NCI-H1417 treated with DMSO at 0.1 percent for 48 hours (cell line): ENCODE measurements around the gene SETD1A.
A peak's percentile ranks its signal among the peaks of the same experiment; 100 is the strongest.

Source experiments
- DNase-seq: peaks from one replicate; lab custom pipeline; 2025; lab: John Stamatoyannopoulos, UW

The SETD1A gene

GRCh38 chr16:30957456-30958174 lies at the start of gene SETD1A:
Gene SETD1A (plus strand): TSS chr16:30957754. CDS start chr16:30958732, 978 bp downstream.
- DNase-seq: peak; percentile 51

GRCh38 chr16:30910427-30911029 lies 47.0 kb upstream of the SETD1A start:
- no peak for DNase-seq

DNA sequence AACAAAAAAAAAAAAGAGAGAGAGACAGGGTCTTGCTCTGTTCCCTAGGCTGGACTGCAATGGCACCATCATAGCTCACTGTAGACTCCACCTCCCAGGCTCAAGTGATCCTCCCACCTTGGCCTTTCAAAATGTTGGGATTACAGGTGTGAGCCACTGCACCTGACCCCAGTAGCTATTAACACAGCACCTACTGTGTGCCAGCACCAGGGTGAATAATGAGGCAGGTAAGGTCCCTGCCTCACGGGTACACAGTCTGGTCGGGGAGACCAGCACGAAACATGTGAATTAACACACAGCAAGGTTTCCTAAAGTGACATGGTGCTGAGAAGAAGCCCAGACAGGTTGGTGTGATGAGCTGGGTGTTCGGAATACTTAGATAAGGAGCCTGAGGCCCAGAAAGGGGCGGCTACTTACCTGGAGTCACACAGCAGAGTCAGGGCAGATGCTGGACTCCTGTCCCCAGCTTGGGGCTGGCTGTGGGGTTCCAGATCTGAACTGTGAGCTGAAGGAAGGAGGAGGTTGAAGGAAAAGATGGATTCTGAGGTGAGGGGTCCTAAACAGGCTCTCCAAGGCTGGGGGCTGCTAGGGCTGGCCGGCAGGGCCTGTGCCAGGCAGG lies 44.7 kb upstream of the SETD1A start:
- no peak for DNase-seq

DNA sequence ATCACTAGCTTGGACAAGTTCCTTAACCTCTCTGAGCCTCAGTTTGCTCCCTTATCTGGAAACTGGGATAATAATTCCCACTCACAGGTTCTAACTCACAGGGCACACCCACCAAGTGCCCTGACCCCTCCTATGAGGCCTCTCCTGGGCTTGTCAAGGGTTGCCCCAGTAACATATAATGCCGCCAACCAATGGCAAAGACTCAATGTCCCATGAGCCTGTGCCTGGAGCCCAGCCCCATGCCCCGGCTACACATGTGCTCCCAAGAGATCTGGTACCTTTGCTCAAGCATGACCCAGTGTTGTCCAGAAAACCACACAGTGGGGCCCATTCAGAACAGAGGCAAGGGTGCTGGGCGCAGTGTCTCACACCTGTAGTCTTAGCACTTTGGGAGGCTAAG lies 42.7 kb upstream of the SETD1A start:
- DNase-seq: no peak

DNA sequence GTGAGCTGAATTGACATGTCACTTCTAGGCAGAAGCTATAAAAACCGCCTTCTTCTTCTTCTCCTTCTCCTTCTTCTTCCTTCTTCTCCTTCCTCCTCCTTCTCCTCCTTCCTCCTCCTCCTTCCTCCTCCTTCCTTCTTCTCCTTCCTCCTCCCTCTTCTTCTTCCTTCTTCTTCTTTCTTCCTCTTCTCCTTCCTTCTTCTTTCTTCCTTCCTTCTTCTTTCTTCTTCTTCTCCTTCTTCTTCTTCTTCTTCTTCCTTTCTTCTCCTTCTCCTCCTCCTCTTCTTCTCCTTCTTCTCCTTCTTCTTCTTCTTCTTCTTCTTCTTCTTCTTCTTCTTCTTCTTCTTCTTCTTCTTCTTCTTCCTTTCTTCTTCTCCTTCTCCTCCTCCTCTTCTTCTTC lies 38.9 kb upstream of the SETD1A start:
- no peak for DNase-seq

GRCh38 chr16:30920891-30921290 lies 36.7 kb upstream of the SETD1A start:
- no peak for DNase-seq

- no peak for DNase-seq
These were observed 36.2 kb upstream of the SETD1A start for GRCh38 chr16:30921459-30921747.

DNA sequence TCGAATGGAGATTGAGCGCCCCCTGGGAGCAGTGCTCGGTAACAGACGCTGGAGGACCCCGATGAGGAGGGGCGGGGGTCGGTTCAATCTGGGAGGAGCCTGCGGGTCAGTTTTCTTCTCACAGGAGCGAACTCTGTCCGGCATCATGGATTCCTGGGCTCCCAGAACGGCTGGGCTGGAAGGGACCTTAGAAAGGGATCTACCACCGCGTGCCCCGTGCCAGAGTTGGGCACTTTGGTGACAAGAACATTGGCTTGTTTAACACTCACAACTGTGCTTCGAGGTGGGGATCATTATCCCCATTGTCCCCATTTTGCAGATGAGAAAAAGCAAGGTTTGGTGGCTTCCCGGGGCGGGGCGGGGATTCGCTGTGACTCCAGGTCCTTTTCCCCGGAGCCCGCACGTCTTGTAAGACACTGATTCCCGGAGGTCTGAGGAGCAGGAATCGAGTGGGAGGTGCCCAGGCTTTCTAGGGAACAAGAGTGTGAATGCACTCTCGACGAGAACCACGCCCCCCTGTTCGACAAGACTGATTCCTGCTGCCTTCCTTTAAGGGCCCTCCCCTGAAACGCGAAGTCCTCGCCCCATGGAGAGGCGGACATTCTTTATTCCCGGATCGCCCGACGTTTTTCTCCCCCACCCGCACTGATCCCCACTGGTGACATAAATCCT lies 35.7 kb upstream of the SETD1A start:
- DNase-seq: peak; percentile 23

- peak; percentile 95 for DNase-seq
These were observed 35.1 kb upstream of the SETD1A start for GRCh38 chr16:30922420-30922959.

- peak; percentile 99 for DNase-seq
These were observed 34.5 kb upstream of the SETD1A start for GRCh38 chr16:30922960-30923535.

DNA sequence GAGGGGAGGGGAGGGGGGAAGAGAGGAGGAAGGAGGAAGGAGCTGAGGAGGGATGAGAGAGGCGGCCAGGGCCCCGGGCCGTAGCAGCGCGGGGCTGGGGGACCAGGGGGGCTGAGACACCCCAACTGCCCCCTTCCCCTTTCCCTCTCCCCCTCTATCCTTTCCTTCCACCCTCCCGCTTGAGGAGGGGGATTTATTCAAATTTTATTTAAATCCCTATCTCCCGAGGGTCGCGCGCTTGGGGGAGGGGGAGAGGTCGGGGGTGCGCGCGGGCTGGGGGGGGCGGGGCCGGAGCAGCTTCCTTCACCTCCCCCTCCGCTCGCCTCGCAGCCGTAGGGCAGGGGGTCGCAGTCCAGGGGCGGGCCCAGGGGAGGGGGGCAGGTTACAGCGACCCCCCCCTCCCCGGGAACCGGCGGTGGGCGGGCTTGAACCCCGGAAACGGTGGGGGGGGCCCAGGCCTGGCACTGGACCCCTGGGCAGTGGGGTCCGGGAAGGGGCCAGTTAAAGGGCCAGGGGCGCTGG lies 33.9 kb upstream of the SETD1A start, which contains the start of gene FBXL19:
TSS of gene FBXL19 (plus strand) at position 19 of the 522 bp plus-strand sequence. CDS start 2,183 bp downstream, outside the sequence.
- no peak for DNase-seq

- DNase-seq: no peak
These were observed 33.3 kb upstream of the SETD1A start for GRCh38 chr16:30924076-30924912.

DNA sequence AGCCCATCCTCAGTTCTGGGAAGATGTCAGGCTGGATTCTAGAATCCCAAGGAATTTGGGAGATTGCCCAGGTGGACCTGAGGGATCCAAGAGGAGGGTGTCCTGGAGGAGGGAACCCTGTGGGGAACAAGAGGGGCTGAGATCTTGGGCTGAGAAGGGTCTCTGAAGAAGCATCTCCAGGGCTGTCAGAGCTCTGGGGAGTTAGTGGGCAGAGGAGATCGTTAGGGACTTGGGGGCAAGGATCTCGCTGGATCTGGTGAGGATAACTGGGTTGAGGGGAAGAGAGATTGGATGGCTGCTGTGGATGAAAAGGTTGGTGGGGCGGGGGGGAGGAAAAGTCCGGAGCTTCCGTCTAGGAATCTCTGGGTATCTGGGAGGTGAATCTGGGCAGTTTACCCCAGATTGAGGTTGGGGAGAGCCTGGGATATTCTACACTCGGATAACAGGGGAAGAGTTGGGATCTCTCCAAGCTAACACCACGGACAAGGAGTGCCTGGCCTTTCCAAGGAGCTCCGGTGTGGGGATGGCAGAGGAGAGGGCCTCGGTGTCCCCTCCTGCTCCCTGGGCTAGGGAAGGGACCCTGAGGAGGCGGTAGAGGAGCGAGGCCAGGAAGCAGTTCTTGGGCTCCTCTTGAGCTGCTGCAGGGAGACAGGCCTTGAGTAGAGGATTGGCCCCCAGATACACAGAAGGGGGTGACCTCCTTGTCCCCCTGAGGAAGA lies 32.5 kb upstream of the SETD1A start:
- DNase-seq: no peak

DNA sequence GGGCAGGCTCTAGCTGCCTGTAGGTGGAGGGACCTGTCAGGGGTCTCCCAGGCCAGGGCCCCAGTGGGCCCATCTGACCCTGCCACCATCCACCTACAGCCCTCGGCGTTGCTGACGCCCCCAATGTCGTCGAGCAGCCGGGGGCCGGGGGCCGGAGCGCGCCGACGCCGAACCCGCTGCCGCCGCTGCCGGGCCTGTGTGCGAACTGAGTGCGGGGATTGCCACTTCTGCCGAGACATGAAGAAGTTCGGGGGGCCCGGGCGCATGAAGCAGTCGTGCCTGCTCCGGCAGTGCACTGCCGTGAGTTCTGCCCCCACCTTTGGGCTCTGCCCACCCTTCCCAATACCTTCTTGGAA lies 31.9 kb upstream of the SETD1A start:
- no peak for DNase-seq

DNA sequence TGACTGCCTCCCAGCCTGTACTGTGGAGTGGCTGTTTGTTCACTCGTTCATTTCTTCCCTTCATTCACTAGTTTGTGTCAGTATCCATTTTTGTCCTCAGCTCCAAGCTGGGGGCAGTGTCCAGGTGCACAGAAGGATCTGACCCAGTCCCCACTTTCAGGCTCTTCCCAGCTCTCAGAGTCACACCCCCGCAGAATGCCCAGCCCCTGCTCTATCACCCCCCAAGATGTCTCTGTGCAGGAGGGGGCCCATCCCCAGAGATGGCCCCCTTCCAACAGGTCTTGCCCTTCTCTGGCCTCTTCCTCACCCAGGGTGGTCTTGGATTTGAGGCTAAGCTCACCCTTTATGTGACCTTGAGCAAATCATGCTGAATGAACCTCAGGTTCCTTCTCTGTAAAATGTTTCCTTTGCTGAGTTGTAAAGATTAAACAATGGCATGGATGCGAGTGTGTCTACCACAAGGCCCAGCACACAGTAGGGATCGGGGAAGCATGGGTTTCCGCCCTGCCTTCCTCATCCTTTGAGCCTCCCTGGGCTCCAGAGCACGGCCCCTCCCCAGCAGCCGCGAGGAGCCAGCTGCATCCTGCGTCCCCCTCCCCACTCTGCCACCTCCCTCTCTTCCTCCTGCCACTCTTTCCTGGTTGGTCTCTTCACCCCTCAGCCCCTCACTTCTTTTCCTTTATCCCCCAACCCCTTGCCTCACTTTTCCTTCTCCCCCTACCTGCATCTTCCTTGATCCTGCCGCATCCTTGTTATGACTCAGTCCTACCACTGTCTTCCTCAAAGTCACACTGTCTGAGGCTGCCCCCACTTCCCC lies 31.4 kb upstream of the SETD1A start:
- no peak for DNase-seq

DNA sequence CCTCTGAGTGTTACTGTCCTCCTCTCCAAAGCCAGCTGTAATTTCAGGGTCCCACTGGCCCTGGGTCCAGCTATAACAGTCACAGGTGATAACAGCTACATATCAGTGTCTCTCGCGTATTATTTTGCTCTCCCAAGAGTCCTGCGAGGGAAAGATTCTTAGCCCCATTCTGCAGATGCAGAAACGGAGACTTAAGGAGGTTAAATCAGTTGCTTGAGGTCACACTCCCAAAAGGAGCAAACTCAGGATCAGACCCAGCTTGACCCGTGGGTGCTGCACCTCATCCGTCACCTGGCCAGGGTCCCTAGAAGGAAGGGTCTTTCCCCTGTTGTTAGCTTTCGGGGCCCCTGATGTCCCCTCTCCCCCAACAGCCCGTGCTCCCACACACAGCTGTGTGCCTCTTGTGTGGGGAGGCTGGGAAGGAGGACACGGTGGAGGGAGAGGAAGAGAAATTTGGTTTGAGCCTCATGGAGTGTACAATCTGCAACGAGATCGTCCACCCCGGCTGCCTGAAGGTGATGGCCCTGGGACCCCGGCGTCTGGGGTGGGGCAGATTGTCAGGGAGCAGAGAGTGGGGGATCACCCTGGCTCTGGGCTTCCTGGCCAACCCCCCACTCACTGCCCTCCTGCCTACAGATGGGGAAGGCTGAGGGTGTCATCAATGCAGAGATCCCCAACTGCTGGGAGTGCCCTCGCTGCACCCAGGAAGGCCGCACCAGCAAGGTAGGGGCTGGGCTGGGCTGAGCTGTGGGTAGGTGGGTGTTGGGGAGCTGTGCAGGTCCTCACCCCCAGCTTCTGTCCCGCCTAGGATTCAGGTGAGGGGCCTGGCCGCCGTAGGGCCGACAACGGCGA lies 30.4 kb upstream of the SETD1A start:
- DNase-seq: no peak

GRCh38 chr16:30927789-30928378 lies 29.7 kb upstream of the SETD1A start:
- peak; percentile 73 for DNase-seq

DNA sequence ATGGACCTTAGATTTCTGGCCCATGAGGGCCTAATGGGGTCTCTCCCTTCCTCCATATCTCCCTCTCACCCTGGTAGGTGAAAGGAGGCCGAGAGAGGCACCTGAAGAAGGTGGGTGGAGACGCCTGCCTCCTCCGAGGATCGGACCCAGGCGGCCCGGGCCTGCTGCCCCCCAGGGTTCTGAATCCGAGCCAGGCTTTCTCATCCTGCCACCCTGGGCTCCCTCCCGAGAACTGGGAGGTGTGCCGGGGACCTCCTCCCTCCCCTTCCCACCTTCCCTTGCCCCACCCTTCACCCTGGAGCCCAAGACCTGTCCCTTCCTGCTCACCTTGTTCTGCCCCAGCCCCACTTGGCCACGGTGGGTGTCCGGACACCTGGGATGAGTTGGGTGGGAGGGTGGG lies 29.2 kb upstream of the SETD1A start:
- no peak for DNase-seq
